Small intestine (tissue), 7 donors: ENCODE data around the gene SPOCK1. TPM values are rescaled to one million over a fixed set of nuclear protein-coding genes. Genes with fewer than 3 reads are reported as not detected.

Source experiments
- DNase-seq, 2 donors: peaks; one replicate each; pipeline versions ENCODE4 v3.0.0 to v3.0.0-alpha.2; 2013
- FAIRE-seq: peaks from 2 replicates; lab custom pipeline; 2012; peaks lifted over from hg19 to GRCh38; lab: Jason Lieb, UNC
- H3K27ac ChIP-seq, 3 donors: one replicate each; pipeline ENCODE4 v1.5.1; 2013; ENCODE audit warnings: low read length in 2 of 3, mild to moderate bottlenecking in 2 of 3, control low read depth in 1 of 3, inconsistent platforms in 1 of 3, low read depth in 1 of 3, moderate library complexity in 1 of 3
- H3K27me3 ChIP-seq, 3 donors: one replicate each; pipeline ENCODE4 v1.6.1; 2013; ENCODE audit warnings: low read length in 3 of 3, inconsistent platforms in 1 of 3; ENCODE audit not compliant: control insufficient read depth in 3 of 3, insufficient read depth in 3 of 3
- H3K36me3 ChIP-seq, 3 donors: one replicate each; pipeline ENCODE4 v1.6.1; 2013; ENCODE audit warnings: low read length in 3 of 3, inconsistent platforms in 1 of 3, low read depth in 1 of 3, mild to moderate bottlenecking in 1 of 3, moderate library complexity in 1 of 3; ENCODE audit not compliant: control insufficient read depth in 3 of 3, insufficient read depth in 2 of 3
- H3K4me1 ChIP-seq, 3 donors: one replicate each; pipeline ENCODE4 v1.6.1; 2013; ENCODE audit warnings: low read length in 2 of 3, inconsistent platforms in 1 of 3, low read depth in 1 of 3, mild to moderate bottlenecking in 1 of 3, moderate library complexity in 1 of 3; ENCODE audit not compliant: control insufficient read depth in 3 of 3, insufficient read depth in 2 of 3
- H3K4me3 ChIP-seq, 3 donors: one replicate each; pipeline ENCODE4 v1.5.1; 2013; ENCODE audit warnings: low read length in 3 of 3, control low read depth in 1 of 3, inconsistent platforms in 1 of 3, low read depth in 1 of 3, mild to moderate bottlenecking in 1 of 3, moderate library complexity in 1 of 3
- H3K9me3 ChIP-seq, 2 donors: one replicate each; pipeline ENCODE4 v1.6.1; 2013; ENCODE audit warnings: low read depth in 1 of 2, low read length in 1 of 2; ENCODE audit not compliant: control insufficient read depth in 2 of 2, insufficient read depth in 1 of 2
- WGBS, 3 donors: extraction: QIAGEN DNeasy Blood & Tissue Kit; methylation state at CpG; one replicate each; pipeline ENCODE4 v1.1.7; 2013; 5-methylcytosine and 5-hydroxymethylcytosine counted together
- polyA plus RNA-seq, 4 donors: library from polyadenylated mRNA; stranded (reverse) in 3 of 4; unstranded in 1 of 4; fragments of 200-250 nt in 3 of 4; fragments of 120-200 nt in 1 of 4; gene quantifications; one replicate each; pipeline versions ENCODE4 v1.2.1 to v1.2.3, GENCODE V29; 2013
- donor health status: healthy with polysubstance abuse.
- donor health status: control.
- donor health status: control.
- donor health status: Bipolar disorder and iron deficiency.
- donor health status: healthy.

Gene SPOCK1
- polyA plus RNA-seq, 4 donors = 0.22 to 1.1 (median 0.54) TPM

GRCh38 chr5:137058089-137058488, 441.0 kb downstream of the SPOCK1 start:
- H3K27ac ChIP-seq = no peak overlapping the region
- no peaks in the 10 kb centered on the region for H3K36me3 ChIP-seq
- H3K9me3 ChIP-seq = no peaks in the 10 kb centered on the region
- no peak for DNase-seq
- WGBS, 3 donors = 82 to 86% (median 84%) methylated on average over 4 of the region's 4 CpGs
- no peaks in the 10 kb centered on the region for H3K4me1 ChIP-seq
- H3K27me3 ChIP-seq = no peaks in the 10 kb centered on the region
- H3K4me3 ChIP-seq = no peak overlapping the region
- FAIRE-seq = no peak

GRCh38 chr5:137056676-137057075, 442.4 kb downstream of the SPOCK1 start:
- no peak for FAIRE-seq
- no peak overlapping the region for H3K27ac ChIP-seq
- WGBS, 3 donors = 81 to 97% (median 90%) methylated on average over 2 of the region's 2 CpGs
- H3K4me1 ChIP-seq = no peaks in the 10 kb centered on the region
- no peaks in the 10 kb centered on the region for H3K36me3 ChIP-seq
- no peak for DNase-seq
- peaks cover 0 to 2% (median 0%) of the 10 kb centered on the region in 3 donors for H3K27me3 ChIP-seq
- H3K4me3 ChIP-seq = no peak overlapping the region
- no peaks in the 10 kb centered on the region for H3K9me3 ChIP-seq

- 68 to 77% (median 75%) methylated on average over 2 of the region's 2 CpGs for WGBS, 3 donors
- no peak overlapping the region for H3K27ac ChIP-seq
- H3K4me1 ChIP-seq = no peaks in the 10 kb centered on the region
- no peak for DNase-seq
- peaks cover 0 to 2% (median 0%) of the 10 kb centered on the region in 3 donors for H3K27me3 ChIP-seq
- H3K4me3 ChIP-seq = no peak overlapping the region
- no peak for FAIRE-seq
- no peaks in the 10 kb centered on the region for H3K36me3 ChIP-seq
- no peaks in the 10 kb centered on the region for H3K9me3 ChIP-seq
Observed at GRCh38 chr5:137055271-137055872, 443.8 kb downstream of the SPOCK1 start.

- no peak for FAIRE-seq
- H3K4me3 ChIP-seq = no peak overlapping the region
- no peaks in the 10 kb centered on the region for H3K36me3 ChIP-seq
- DNase-seq = no peak
- H3K27ac ChIP-seq = no peak overlapping the region
- no peaks in the 10 kb centered on the region for H3K4me1 ChIP-seq
- 48 to 65% (median 54%) methylated on average over 3 of the region's 3 CpGs for WGBS, 3 donors
- no peaks in the 10 kb centered on the region for H3K9me3 ChIP-seq
- H3K27me3 ChIP-seq = peaks cover 0 to 2% (median 0%) of the 10 kb centered on the region in 3 donors
Observed at GRCh38 chr5:137054792-137055191, 444.3 kb downstream of the SPOCK1 start.

GRCh38 chr5:137054335-137054734, 444.8 kb downstream of the SPOCK1 start:
- FAIRE-seq = no peak
- no peaks in the 10 kb centered on the region for H3K36me3 ChIP-seq
- DNase-seq = no peak
- H3K4me1 ChIP-seq = no peaks in the 10 kb centered on the region
- peaks cover 0 to 2% (median 0%) of the 10 kb centered on the region in 3 donors for H3K27me3 ChIP-seq
- no peak overlapping the region for H3K27ac ChIP-seq
- WGBS, 3 donors = 50 to 70% (median 65%) methylated on average over 1 of the region's 1 CpG
- no peak overlapping the region for H3K4me3 ChIP-seq
- H3K9me3 ChIP-seq = no peaks in the 10 kb centered on the region

- Histone ChIP-seq H3K27ac (no peak overlapping the region), H3K4me1 (no peaks in the 10 kb centered on the region), H3K9me3 (no peaks in the 10 kb centered on the region), H3K27me3 (peaks cover 0 to 2% (median 0%) of the 10 kb centered on the region in 3 donors), H3K36me3 (no peaks in the 10 kb centered on the region), H3K4me3 (no peak overlapping the region)
- FAIRE-seq (no peak), DNase-seq (no peak)
- 56 to 80% (median 73%) methylated on average over 3 of the region's 3 CpGs for WGBS, 3 donors
Observed at GRCh38 chr5:137051161-137051560, 448.0 kb downstream of the SPOCK1 start.

GRCh38 chr5:137040641-137041340, 458.3 kb downstream of the SPOCK1 start:
- Histone ChIP-seq H3K27ac (no peak overlapping the region), H3K4me1 (no peaks in the 10 kb centered on the region), H3K9me3 (no peaks in the 10 kb centered on the region), H3K4me3 (no peak overlapping the region), H3K36me3 (no peaks in the 10 kb centered on the region), H3K27me3 (peaks cover 0 to 2% (median 1%) of the 10 kb centered on the region in 3 donors)
- FAIRE-seq (no peak), DNase-seq (no peak)
- 36 to 62% (median 57%) methylated on average over 1 of the region's 1 CpG for WGBS, 3 donors

GRCh38 chr5:137040024-137040423, 459.1 kb downstream of the SPOCK1 start:
- Histone ChIP-seq H3K4me3 (no peak overlapping the region), H3K36me3 (no peaks in the 10 kb centered on the region), H3K27me3 (peaks cover 0 to 2% (median 1%) of the 10 kb centered on the region in 3 donors), H3K9me3 (no peaks in the 10 kb centered on the region), H3K4me1 (no peaks in the 10 kb centered on the region), H3K27ac (no peak overlapping the region)
- DNase-seq (no peak), FAIRE-seq (no peak)
- WGBS, 3 donors = 67 to 84% (median 67%) methylated on average over 4 of the region's 4 CpGs
